ENCODE results near the gene TEX29. TPM values are rescaled to one million over a fixed set of nuclear protein-coding genes. Genes with fewer than 3 reads are reported as not detected.

Gene TEX29
- total and polyA plus RNA-seq, 9 of the 15 experiments (the other 6 are each of a cell fraction or from before 2014, with no cell fraction given) = 0.11 TPM; not detected in 7

- DNase-seq (ENCODE audit: extremely low read depth in 1 of 4, low spot score in 3 of 4) (no peak), ATAC-seq (no peak), FAIRE-seq (no peak)
- WGBS (ENCODE audit: insufficient coverage, low coverage, missing lambda C conversion rate) = 0% methylated on average over 21 of the region's 29 CpGs
- Histone ChIP-seq H3K4me1 (replicated peaks in 1 of 2; ENCODE audit: control insufficient read depth in 2 of 2, insufficient read depth in 2 of 2, low read length in 2 of 2) (no peaks in the 10 kb centered on the region; a peak in 1 of 5 replicates), H3K36me3 (ENCODE audit: control insufficient read depth, insufficient read depth, low read length) (no peaks in the 10 kb centered on the region), H3K9me3 (replicated peaks; ENCODE audit: control insufficient read depth, insufficient read depth, low read depth, low read length) (no peaks in the 10 kb centered on the region), H3K9ac (ENCODE audit: insufficient read depth in 1 of 2, low read depth in 2 of 2, low read length in 2 of 2) (no peak overlapping the region), H3K79me2 (ENCODE audit: control insufficient read depth, insufficient read depth, low read length) (no peaks in the 10 kb centered on the region), H2AFZ (ENCODE audit: low read depth, low read length) (no peak overlapping the region), H3K27ac (ENCODE audit: extremely low read depth, low read depth, low read length) (no peak overlapping the region), H3K9me1 (ENCODE audit: control insufficient read depth, insufficient read depth, low read length) (no peaks in the 10 kb centered on the region), H3K27me3 (ENCODE audit: control insufficient read depth in 2 of 2, insufficient read depth in 2 of 2, low read length in 2 of 2) (peaks cover 3 to 61% of the 10 kb centered on the region in 2 experiments; a peak in 4 of 5 replicates), H4K20me1 (replicated peaks; ENCODE audit: control insufficient read depth, insufficient read depth, low read length) (no peaks in the 10 kb centered on the region), H3K4me3 (no peak overlapping the region), H3K4me2 (ENCODE audit: insufficient read depth, low read length) (no peak overlapping the region)
- TF ChIP-seq, protein P1, sequence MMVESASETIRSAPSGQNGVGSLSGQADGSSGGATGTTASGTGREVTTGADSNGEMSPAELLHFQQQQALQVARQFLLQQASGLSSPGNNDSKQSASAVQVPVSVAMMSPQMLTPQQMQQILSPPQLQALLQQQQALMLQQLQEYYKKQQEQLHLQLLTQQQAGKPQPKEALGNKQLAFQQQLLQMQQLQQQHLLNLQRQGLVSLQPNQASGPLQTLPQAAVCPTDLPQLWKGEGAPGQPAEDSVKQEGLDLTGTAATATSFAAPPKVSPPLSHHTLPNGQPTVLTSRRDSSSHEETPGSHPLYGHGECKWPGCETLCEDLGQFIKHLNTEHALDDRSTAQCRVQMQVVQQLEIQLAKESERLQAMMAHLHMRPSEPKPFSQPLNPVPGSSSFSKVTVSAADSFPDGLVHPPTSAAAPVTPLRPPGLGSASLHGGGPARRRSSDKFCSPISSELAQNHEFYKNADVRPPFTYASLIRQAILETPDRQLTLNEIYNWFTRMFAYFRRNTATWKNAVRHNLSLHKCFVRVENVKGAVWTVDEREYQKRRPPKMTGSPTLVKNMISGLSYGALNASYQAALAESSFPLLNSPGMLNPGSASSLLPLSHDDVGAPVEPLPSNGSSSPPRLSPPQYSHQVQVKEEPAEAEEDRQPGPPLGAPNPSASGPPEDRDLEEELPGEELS (CRISPR knock-in tag; IDR thresholded peaks at IDR 0.05; ENCODE audit: borderline replicate concordance) = no peak
- TF ChIP-seq ZNF75A (CRISPR knock-in tag; IDR thresholded peaks at IDR 0.05) (no peak), NR4A1 (CRISPR knock-in tag; IDR thresholded peaks at IDR 0.05) (no peak), NR4A1 (tag; IDR thresholded peaks at IDR 0.05) (no peak), MED1 (CRISPR knock-in tag; IDR thresholded peaks at IDR 0.05; ENCODE audit: borderline replicate concordance) (no peak), ASH1L (IDR thresholded peaks at IDR 0.05; ENCODE audit: borderline replicate concordance, low read depth, partially characterized antibody) (no peak), ZNF780A (CRISPR knock-in tag; IDR thresholded peaks at IDR 0.05) (no peak), ZNF586 (CRISPR knock-in tag; conservative IDR thresholded peaks at IDR 0.05) (no peak), NFIC (IDR thresholded peaks at IDR 0.05) (no peak)
- TF ChIP-seq, protein P2, sequence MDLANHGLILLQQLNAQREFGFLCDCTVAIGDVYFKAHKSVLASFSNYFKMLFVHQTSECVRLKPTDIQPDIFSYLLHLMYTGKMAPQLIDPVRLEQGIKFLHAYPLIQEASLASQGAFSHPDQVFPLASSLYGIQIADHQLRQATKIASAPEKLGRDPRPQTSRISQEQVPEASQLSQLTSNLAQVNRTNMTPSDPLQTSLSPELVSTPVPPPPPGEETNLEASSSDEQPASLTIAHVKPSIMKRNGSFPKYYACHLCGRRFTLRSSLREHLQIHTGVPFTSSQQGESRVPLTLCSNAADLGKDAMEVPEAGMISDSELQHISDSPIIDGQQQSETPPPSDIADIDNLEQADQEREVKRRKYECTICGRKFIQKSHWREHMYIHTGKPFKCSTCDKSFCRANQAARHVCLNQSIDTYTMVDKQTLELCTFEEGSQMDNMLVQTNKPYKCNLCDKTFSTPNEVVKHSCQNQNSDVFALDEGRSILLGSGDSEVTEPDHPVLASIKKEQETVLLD (IDR thresholded peaks at IDR 0.05) = no peak
- in situ Hi-C loops (cut with MboI) = no loop called here
- no TSS peak for BruUV-seq (replicated peaks)
- intact Hi-C loops (cut with micrococcal nuclease) = no loop called here
- ChIA-PET CTCF (ENCODE audit: low intra/inter-chr PET ratio) (no interaction called here), POLR2A (no interaction called here)
Observed at GRCh38 chr13:111339366-111340143, 19.1 kb downstream of the TEX29 start.

Data from K562 (cell line).